Prostate gland (tissue), 2 donors: ENCODE results near the gene BCL11B. TPM values are rescaled to one million over a fixed set of nuclear protein-coding genes. Genes with fewer than 3 reads are reported as not detected.

Experiments
- DNase-seq: peaks from one replicate; pipeline ENCODE4 v3.0.0-alpha.2; 2019; ENCODE audit warnings: low spot score
- H3K27ac ChIP-seq, 2 donors: fragments of 200-600 bp; sonication (generic); 2 replicates each; pipeline ENCODE4 v1.5.1; 2017 to 2019
- H3K27me3 ChIP-seq: fragments of 200-600 bp; sonication (generic); replicated peaks from 2 replicates; pipeline ENCODE4 v1.5.1; 2019; ENCODE audit not compliant: insufficient read depth
- H3K36me3 ChIP-seq, 2 donors: fragments of 200-600 bp; sonication (generic); 1 replicate in 1 of 2; 2 replicates in 1 of 2; pipeline versions ENCODE4 v1.5.1 to v1.8.1; 2017 to 2019
- H3K4me1 ChIP-seq: fragments of 200-600 bp; sonication (generic); replicated peaks from 2 replicates; pipeline ENCODE4 v1.5.1; 2019
- H3K4me3 ChIP-seq, 2 donors: fragments of 200-600 bp; sonication (generic); 2 replicates each; pipeline ENCODE4 v1.5.1; 2017 to 2019
- H3K9me3 ChIP-seq: fragments of 200-600 bp; sonication (generic); 2 replicates; pipeline ENCODE4 v1.5.1; 2017
- POLR2A ChIP-seq: fragments of 450-650 bp; IDR thresholded peaks from one replicate; pipeline ENCODE4 v1.6.1; 2016; ENCODE audit warnings: antibody characterized with exemption, mild to moderate bottlenecking
- POLR2AphosphoS5 ChIP-seq: sonication (generic); formaldehyde crosslinking; IDR thresholded peaks from one replicate; pipeline ENCODE4 v1.6.1; 2017; ENCODE audit warnings: antibody characterized with exemption
- WGBS: methylation state at CpG from one replicate; pipeline ENCODE4 v1.1.5; 2018; 5-methylcytosine and 5-hydroxymethylcytosine counted together
- intact Hi-C: fragments of 100-400 bp; cut with DNase I; formaldehyde crosslinking; loops from one replicate; pipeline ENCODE4 v1.14.2; 2022
- total RNA-seq, 2 donors: library from RNA; depleted of rRNA; stranded (reverse); fragments of >200 nt; gene quantifications; one replicate each; pipeline ENCODE4 v1.1.0, GENCODE V29; 2016
- TF ChIP-seq, protein P1 (sequence below), 4 experiments: fragments of 200-600 bp in 2 of 4; fragments of 450-650 bp in 2 of 4; sonication (generic) in 2 of 4; IDR thresholded peaks; 1 replicate in 3 of 4; 2 replicates in 1 of 4; pipeline ENCODE4 v1.5.1; 2016 to 2019; ENCODE audit warnings: antibody characterized with exemption in 4 of 4, mild to moderate bottlenecking in 2 of 4, moderate library complexity in 2 of 4

BCL11B gene
- total RNA-seq, 2 donors from 2014 or later: 2.8 to 5.4 TPM

DNA sequence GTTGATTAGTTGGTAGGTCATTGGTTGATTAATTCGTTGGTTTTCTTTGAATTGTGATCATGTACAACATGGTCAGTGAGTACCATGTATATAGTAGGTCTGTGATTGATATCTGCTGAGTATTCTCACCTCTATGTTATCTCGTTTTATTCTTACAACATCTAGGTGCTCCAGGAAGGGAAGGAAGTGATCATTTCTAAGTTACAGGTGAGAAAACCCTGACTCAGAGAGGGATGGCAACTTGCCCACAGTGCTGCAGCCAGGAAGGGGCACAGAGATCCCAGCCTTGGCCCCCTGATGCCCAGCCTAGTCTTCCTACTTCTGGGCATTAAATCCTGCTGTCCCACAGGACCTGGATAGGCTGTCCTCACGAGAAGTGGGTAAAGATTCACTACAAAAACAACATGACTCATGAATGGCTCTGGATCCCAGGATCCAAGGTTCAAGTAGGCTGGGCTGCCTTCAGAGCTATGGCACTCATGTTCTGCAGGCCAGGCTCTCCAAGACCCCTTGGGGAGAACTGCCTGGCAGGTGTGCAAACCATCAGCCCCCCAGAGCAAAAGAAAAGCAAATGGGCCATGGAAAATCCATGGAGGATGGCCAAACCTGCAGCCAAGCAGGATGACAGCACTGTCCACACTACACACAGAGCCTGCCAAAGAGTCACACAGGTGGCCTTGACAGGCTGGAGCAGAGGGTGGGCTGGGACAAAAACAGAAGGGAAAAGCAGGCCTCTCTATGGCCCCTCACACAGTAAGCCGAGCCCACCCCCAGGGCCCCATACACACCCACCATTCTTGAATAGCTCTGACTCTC, 146.2 kb downstream of the BCL11B start:
- Histone ChIP-seq H3K4me3 (no peak overlapping the region), H3K4me1 (no peaks in the 10 kb centered on the region), H3K27me3 (no peaks in the 10 kb centered on the region), H3K36me3 (no peaks in the 10 kb centered on the region), H3K9me3 (no peaks in the 10 kb centered on the region), H3K27ac (no peak overlapping the region)
- WGBS: 78% methylated on average over 4 of the region's 4 CpGs
- TF ChIP-seq POLR2A (no peak), POLR2AphosphoS5 (no peak)
- TF ChIP-seq, protein P1, sequence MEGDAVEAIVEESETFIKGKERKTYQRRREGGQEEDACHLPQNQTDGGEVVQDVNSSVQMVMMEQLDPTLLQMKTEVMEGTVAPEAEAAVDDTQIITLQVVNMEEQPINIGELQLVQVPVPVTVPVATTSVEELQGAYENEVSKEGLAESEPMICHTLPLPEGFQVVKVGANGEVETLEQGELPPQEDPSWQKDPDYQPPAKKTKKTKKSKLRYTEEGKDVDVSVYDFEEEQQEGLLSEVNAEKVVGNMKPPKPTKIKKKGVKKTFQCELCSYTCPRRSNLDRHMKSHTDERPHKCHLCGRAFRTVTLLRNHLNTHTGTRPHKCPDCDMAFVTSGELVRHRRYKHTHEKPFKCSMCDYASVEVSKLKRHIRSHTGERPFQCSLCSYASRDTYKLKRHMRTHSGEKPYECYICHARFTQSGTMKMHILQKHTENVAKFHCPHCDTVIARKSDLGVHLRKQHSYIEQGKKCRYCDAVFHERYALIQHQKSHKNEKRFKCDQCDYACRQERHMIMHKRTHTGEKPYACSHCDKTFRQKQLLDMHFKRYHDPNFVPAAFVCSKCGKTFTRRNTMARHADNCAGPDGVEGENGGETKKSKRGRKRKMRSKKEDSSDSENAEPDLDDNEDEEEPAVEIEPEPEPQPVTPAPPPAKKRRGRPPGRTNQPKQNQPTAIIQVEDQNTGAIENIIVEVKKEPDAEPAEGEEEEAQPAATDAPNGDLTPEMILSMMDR (IDR thresholded peaks at IDR 0.05): no peak
- intact Hi-C loops: no loop called here
- DNase-seq: no peak

DNA sequence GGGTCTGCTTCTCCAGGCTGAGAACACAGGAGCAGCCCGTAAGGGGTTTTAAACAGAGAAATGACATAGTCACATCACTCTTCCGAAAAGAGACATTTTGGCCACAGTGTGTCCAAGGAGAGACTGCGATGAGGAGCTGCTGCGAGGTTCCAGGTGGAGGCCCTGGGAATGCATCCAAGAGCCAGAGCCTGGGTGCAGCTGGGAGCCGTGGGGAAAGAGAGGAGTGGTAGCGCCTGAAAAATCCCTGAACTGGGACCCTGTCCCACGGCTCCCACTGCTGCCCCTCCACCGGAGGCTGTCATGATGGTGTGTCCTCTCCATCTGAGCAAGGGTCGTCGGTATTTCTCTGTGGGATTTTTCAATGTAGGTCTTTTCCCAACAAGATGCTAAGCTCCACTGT, 146.9 kb downstream of the BCL11B start:
- Histone ChIP-seq H3K27ac (no peak overlapping the region), H3K4me1 (no peaks in the 10 kb centered on the region), H3K36me3 (no peaks in the 10 kb centered on the region), H3K27me3 (no peaks in the 10 kb centered on the region), H3K9me3 (no peaks in the 10 kb centered on the region), H3K4me3 (no peak overlapping the region)
- intact Hi-C loops: no loop called here
- TF ChIP-seq POLR2A (no peak), POLR2AphosphoS5 (no peak)
- TF ChIP-seq, protein P1 (IDR thresholded peaks at IDR 0.05): no peak
- 85% methylated on average over 10 of the region's 10 CpGs for WGBS
- DNase-seq: no peak

DNA sequence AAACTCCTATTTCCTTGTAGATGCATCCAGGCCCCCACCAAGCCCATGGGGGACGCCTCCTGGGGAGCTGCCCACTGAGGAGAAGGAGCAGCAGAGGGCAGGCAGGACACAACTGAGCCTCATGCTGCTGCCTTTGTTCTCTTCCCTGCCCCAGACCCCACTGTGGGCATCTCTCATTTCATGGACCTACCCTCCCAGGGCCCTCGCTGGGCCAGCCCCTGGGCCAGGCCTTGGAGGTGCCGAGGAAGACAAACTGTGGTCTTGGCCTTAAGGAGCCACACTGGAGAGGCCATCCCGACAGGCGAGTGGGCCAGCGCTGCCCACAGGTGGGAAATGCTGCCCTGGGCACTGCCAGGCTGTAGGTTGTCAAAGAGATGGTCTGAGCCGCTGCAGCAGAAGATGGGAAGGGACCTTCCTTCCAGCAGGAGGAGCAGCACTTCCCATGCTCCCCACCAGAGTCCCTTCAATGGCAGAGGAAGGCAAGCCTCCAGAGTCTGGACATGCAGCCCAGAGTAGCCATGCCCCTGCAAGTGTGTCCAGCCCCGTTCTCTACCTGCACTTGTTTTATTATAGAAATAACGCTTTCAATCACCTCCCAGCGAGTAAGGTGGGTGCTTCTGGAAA, 147.4 kb downstream of the BCL11B start:
- H3K4me3 ChIP-seq: no peak overlapping the region
- intact Hi-C loops: no loop called here
- no peak for DNase-seq

DNA sequence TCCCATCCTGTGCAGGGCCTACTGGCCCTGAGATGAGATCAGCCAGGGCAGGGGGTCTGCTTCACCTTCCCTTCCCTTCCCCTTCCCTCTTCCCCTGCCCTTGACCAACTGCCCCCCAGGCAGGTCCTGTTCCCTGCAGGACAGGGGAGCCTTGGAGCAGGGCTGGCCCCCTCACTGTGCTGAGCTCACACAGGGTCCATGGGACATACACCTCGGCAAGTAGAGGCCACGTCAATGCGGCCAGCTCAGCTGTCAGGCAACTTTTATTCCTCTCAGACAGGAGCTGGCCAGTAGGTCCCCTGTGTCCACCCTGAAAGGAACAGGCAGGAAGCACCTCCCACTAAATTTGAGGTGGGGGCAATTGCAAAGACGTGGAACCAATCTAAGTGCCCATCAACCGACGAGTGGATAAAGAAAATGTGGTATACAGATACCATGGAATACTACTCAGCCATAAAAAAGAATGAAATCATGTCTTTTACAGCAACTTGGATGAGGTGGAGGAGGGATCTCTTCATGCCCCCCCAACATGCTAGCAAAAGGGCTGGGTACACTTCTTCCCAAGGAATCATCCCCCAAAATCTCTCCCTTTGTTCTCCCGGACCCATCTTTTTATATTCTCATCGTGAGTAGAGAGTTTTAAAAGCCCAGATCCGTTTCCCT, 148.7 kb downstream of the BCL11B start:
- intact Hi-C loops: no loop called here

More for the DNA sequence above, 147.4 kb downstream of the BCL11B start:
- H3K27ac ChIP-seq: no peak overlapping the region
- WGBS: 96% methylated on average over 9 of the region's 10 CpGs
- no peak for TF ChIP-seq POLR2A
- TF ChIP-seq, protein P1 (IDR thresholded peaks at IDR 0.05): no peak
- no peak for TF ChIP-seq POLR2AphosphoS5
- no peaks in the 10 kb centered on the region for H3K9me3 ChIP-seq
- H3K27me3 ChIP-seq: no peaks in the 10 kb centered on the region
- no peaks in the 10 kb centered on the region for H3K4me1 ChIP-seq
- no peaks in the 10 kb centered on the region for H3K36me3 ChIP-seq

More for the DNA sequence above, 148.7 kb downstream of the BCL11B start:
- H3K36me3 ChIP-seq: no peaks in the 10 kb centered on the region
- no peak for DNase-seq
- H3K4me1 ChIP-seq: no peaks in the 10 kb centered on the region
- TF ChIP-seq POLR2A (no peak), POLR2AphosphoS5 (no peak)
- TF ChIP-seq, protein P1 (IDR thresholded peaks at IDR 0.05): no peak
- WGBS: 94% methylated on average over 9 of the region's 9 CpGs
- H3K27ac ChIP-seq: no peak overlapping the region
- H3K9me3 ChIP-seq: no peaks in the 10 kb centered on the region
- no peaks in the 10 kb centered on the region for H3K27me3 ChIP-seq
- H3K4me3 ChIP-seq: no peak overlapping the region
